Transverse colon (tissue), 4 donors: ENCODE data around the gene SAPCD1. TPM values are rescaled to one million over a fixed set of nuclear protein-coding genes. Genes with fewer than 3 reads are reported as not detected.
A peak's percentile ranks its signal among the peaks of the same experiment; 100 is the strongest.

Source experiments
- DNase-seq: peaks from one replicate; pipeline ENCODE4 v3.0.0-alpha.2; 2019
- H3K27ac ChIP-seq, 4 donors: fragments of 200-600 bp; sonication (generic); 2 replicates each; pipeline ENCODE4 v1.5.1; 2016 to 2018; ENCODE audit warnings: inconsistent platforms in 4 of 4
- H3K27me3 ChIP-seq: fragments of 200-600 bp; sonication (generic); 2 replicates; pipeline ENCODE4 v1.5.1; 2017; ENCODE audit warnings: inconsistent platforms
- H3K36me3 ChIP-seq, 4 donors: fragments of 200-600 bp; sonication (generic); 2 replicates each; pipeline ENCODE4 v1.5.1; 2017 to 2019; ENCODE audit warnings: inconsistent platforms in 4 of 4
- H3K4me1 ChIP-seq, 4 donors: fragments of 200-600 bp; sonication (generic); 2 replicates each; pipeline ENCODE4 v1.5.1; 2017 to 2020; ENCODE audit warnings: inconsistent platforms in 4 of 4
- H3K4me3 ChIP-seq, 4 donors: fragments of 200-600 bp; sonication (generic); 1 replicate in 1 of 4; 2 replicates in 3 of 4; pipeline versions ENCODE4 v1.5.1 to v1.6.1; 2017 to 2019; ENCODE audit warnings: inconsistent platforms in 4 of 4
- H3K9me3 ChIP-seq, 2 donors: fragments of 200-600 bp; sonication (generic); 2 replicates each; pipeline ENCODE4 v1.5.1; 2017 to 2019; ENCODE audit warnings: inconsistent platforms in 2 of 2
- CTCF ChIP-seq, 5 experiments: fragments of 200-600 bp in 3 of 5; fragments of 450-650 bp in 2 of 5; sonication (generic) in 3 of 5; IDR thresholded peaks; 1 replicate in 2 of 5; 2 replicates in 3 of 5; pipeline ENCODE4 v1.5.1; 2016 to 2017; ENCODE audit warnings: antibody characterized with exemption in 5 of 5, inconsistent platforms in 3 of 5, mild to moderate bottlenecking in 2 of 5, moderate library complexity in 1 of 5
- EP300 ChIP-seq: sonication (generic); formaldehyde crosslinking; IDR thresholded peaks from one replicate; pipeline ENCODE4 v1.6.1; 2017; ENCODE audit warnings: antibody characterized with exemption, low read depth
- POLR2A ChIP-seq: fragments of 450-650 bp; IDR thresholded peaks from one replicate; pipeline ENCODE4 v1.6.1; 2016; ENCODE audit warnings: antibody characterized with exemption, mild to moderate bottlenecking, moderate library complexity
- POLR2AphosphoS5 ChIP-seq, 3 donors: sonication (generic); formaldehyde crosslinking; IDR thresholded peaks; one replicate each; pipeline ENCODE4 v1.6.1; 2016; ENCODE audit warnings: antibody characterized with exemption in 3 of 3
- WGBS, 2 donors: methylation state at CpG; one replicate each; pipeline ENCODE4 v1.1.5; 2018; ENCODE audit warnings: low coverage in 1 of 2; 5-methylcytosine and 5-hydroxymethylcytosine counted together
- in situ Hi-C, 4 donors: fragments of 200-750 bp; cut with MboI; loops; one replicate each; pipeline versions ENCODE4 v1.15.0 to v1.15.1; 2017; ENCODE audit warnings: low sequenced_read_pairs in 3 of 4, low pct_ligation_motif_present in 1 of 4, low pct_unique_long_range_greater_than_20kb in 1 of 4
- intact Hi-C: fragments of 100-400 bp; cut with DNase I; formaldehyde crosslinking; loops from one replicate; pipeline ENCODE4 v1.15.1; 2023; ENCODE audit warnings: low total_unique reads
- total RNA-seq, 4 donors: library from RNA; depleted of rRNA; stranded (reverse); fragments of >200 nt; gene quantifications; one replicate each; pipeline ENCODE4 v1.1.0, GENCODE V29; 2016

SAPCD1 gene
- total RNA-seq, 4 donors from 2014 or later: 3.3 to 11.1 TPM; not detected in 2

- no peak overlapping the region for H3K4me3 ChIP-seq
- DNase-seq: no peak
- peaks cover 14 to 43% (median 30%) of the 10 kb centered on the region in 4 donors for H3K4me1 ChIP-seq
- 68 to 88% methylated on average over 4 to 12 of the region's 12 CpGs for WGBS, 2 donors
- intact Hi-C loops: loop anchor here (5.0 kb wide), 1 partner anchor 107 kb away; no protein-coding TSS in a partner anchor
- H3K27me3 ChIP-seq: no peaks in the 10 kb centered on the region
- in situ Hi-C loops: no loop called here
- no peaks in the 10 kb centered on the region for H3K9me3 ChIP-seq
- H3K36me3 ChIP-seq: no peaks in the 10 kb centered on the region
- TF ChIP-seq CTCF (IDR thresholded peaks at IDR 0.05) (no peak), POLR2AphosphoS5 (IDR thresholded peaks at IDR 0.05) (no peak), EP300 (no peak), POLR2A (no peak)
- H3K27ac ChIP-seq: peak overlapping the region in 3 of 4 donors; percentile 94 to 99 (median 94)
Observed at GRCh38 chr6:31725502-31726350, 36.7 kb upstream of the SAPCD1 start.

- H3K9me3 ChIP-seq: no peaks in the 10 kb centered on the region
- TF ChIP-seq POLR2AphosphoS5 (IDR thresholded peaks at IDR 0.05): no peak
- TF ChIP-seq POLR2A: peak; percentile 11
- H3K4me3 ChIP-seq: no peak overlapping the region
- H3K4me1 ChIP-seq: peaks cover 14 to 49% (median 30%) of the 10 kb centered on the region in 4 donors
- in situ Hi-C loops (no loop called here), intact Hi-C loops (loop anchor here (5.0 kb wide), 1 partner anchor 105 kb away; no protein-coding TSS in a partner anchor)
- peak; percentile 51 for DNase-seq
- H3K36me3 ChIP-seq: peaks cover 0 to 14% (median 5%) of the 10 kb centered on the region in 4 donors
- no peaks in the 10 kb centered on the region for H3K27me3 ChIP-seq
- peak overlapping the region; percentile 94 to 99 (median 96) for H3K27ac ChIP-seq
- WGBS, 2 donors: 61% methylated on average over 7 of the region's 7 CpGs; no CpG with 5 or more reads in 1 of the 2 donors
Observed at GRCh38 chr6:31727034-31727716, 35.3 kb upstream of the SAPCD1 start.

GRCh38 chr6:31727717-31728671 lies 34.5 kb upstream of the SAPCD1 start:
- no peaks in the 10 kb centered on the region for H3K9me3 ChIP-seq
- H3K4me1 ChIP-seq: peaks cover 14 to 53% (median 31%) of the 10 kb centered on the region in 4 donors
- peak overlapping the region; percentile 94 to 99 (median 96) for H3K27ac ChIP-seq
- peaks cover 0 to 22% (median 9%) of the 10 kb centered on the region in 4 donors for H3K36me3 ChIP-seq
- in situ Hi-C loops: no loop called here
- intact Hi-C loops: loop anchor here (5.0 kb wide), 1 partner anchor 104 kb away; no protein-coding TSS in a partner anchor
- H3K27me3 ChIP-seq: no peaks in the 10 kb centered on the region
- no peak for DNase-seq
- H3K4me3 ChIP-seq: peak overlapping the region in 3 of 4 donors; percentile 58 to 74 (median 72)
- TF ChIP-seq POLR2AphosphoS5 (IDR thresholded peaks at IDR 0.05): no peak
- TF ChIP-seq CTCF (IDR thresholded peaks at IDR 0.05): no peak
- no peak for TF ChIP-seq POLR2A
- TF ChIP-seq EP300: no peak
- WGBS, 2 donors: 80 to 87% methylated on average over 5 to 41 of the region's 41 CpGs

GRCh38 chr6:31728767-31729514 lies 33.5 kb upstream of the SAPCD1 start, which contains the start of gene DDAH2:
TSS of gene DDAH2 (minus strand) at chr6:31729299. CDS start at chr6:31729161, 138 bp downstream.
- 0 to 25% methylated on average over 2 to 36 of the region's 36 CpGs for WGBS, 2 donors
- Histone ChIP-seq H3K9me3 (no peaks in the 10 kb centered on the region), H3K36me3 (peaks cover 0 to 27% (median 13%) of the 10 kb centered on the region in 4 donors), H3K27me3 (no peaks in the 10 kb centered on the region), H3K4me1 (peaks cover 17 to 63% (median 39%) of the 10 kb centered on the region in 4 donors), H3K27ac (peak within 1 kb of the TSS; percentile 94 to 99 (median 96)), H3K4me3 (peak within 1 kb of the TSS; percentile 58 to 79 (median 73))
- intact Hi-C loops (loop anchor here (5.0 kb wide), 1 partner anchor 103 kb away; no protein-coding TSS in a partner anchor), in situ Hi-C loops (no loop called here)
- peak; percentile 33 for DNase-seq
- TF ChIP-seq EP300: no peak
- no peak for TF ChIP-seq POLR2A
- TF ChIP-seq CTCF (IDR thresholded peaks at IDR 0.05): peak in 3 of 5 experiments; percentile 42 to 78 (median 51)
